ENCODE results near the gene DESI2.

The DESI2 gene

DNA sequence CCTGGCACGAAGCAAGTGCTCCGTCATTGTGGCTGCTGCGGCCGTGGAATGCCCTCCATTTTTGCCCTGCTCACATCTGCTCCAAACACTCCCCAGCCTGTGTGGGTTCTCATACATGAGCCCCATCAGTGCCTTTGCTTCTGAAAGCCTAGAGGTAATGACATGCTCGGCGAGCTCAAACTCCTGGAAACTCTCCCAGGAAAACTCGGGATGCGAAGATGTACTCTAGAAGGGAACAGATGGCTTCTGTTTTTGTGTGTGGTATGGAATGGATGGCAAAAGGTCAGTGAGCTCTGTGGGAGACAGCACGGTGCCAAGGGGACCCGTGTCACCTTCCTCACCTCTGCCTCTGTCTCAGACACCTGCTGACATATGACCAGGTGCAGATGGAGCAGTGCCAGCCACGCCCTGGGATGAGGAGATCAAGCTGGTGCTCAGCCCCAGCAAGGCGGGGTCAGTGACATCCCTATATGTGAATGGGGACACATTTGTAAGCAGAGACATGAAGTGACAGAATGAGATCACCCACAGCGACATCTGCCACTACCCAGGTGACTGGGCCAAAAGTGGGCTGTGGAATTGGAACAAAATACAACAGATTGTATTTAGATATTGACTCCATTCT lies 98.5 kb downstream of the DESI2 start (continued):
- TF ChIP-seq, protein P1, sequence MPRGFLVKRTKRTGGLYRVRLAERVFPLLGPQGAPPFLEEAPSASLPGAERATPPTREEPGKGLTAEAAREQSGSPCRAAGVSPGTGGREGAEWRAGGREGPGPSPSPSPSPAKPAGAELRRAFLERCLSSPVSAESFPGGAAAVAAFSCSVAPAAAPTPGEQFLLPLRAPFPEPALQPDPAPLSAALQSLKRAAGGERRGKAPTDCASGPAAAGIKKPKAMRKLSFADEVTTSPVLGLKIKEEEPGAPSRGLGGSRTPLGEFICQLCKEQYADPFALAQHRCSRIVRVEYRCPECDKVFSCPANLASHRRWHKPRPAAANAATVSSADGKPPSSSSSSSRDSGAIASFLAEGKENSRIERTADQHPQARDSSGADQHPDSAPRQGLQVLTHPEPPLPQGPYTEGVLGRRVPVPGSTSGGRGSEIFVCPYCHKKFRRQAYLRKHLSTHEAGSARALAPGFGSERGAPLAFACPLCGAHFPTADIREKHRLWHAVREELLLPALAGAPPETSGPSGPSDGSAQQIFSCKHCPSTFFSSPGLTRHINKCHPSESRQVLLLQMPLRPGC (tag by site-specific recombination; IDR thresholded peaks at IDR 0.05): no peak
- TF ChIP-seq, protein P2, sequence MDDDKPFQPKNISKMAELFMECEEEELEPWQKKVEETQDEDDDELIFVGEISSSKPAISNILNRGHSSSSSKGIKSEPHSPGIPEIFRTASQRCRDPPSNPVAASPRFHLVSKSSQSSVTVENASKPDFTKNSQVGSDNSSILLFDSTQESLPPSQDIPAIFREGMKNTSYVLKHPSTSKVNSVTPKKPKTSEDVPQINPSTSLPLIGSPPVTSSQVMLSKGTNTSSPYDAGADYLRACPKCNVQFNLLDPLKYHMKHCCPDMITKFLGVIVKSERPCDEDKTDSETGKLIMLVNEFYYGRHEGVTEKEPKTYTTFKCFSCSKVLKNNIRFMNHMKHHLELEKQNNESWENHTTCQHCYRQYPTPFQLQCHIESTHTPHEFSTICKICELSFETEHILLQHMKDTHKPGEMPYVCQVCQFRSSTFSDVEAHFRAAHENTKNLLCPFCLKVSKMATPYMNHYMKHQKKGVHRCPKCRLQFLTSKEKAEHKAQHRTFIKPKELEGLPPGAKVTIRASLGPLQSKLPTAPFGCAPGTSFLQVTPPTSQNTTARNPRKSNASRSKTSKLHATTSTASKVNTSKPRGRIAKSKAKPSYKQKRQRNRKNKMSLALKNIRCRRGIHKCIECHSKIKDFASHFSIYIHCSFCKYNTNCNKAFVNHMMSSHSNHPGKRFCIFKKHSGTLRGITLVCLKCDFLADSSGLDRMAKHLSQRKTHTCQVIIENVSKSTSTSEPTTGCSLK (tag by site-specific recombination; IDR thresholded peaks at IDR 0.05): no peak
- no peak for TF ChIP-seq ZNF624 (tag by site-specific recombination; IDR thresholded peaks at IDR 0.05)
- no peak for TF ChIP-seq ZNF777 (tag by site-specific recombination; IDR thresholded peaks at IDR 0.05; ENCODE audit: borderline replicate concordance)
- TF ChIP-seq ZNF302 (tag by site-specific recombination; IDR thresholded peaks at IDR 0.05; ENCODE audit: low read depth): no peak
- TF ChIP-seq ZNF585B (tag by site-specific recombination; IDR thresholded peaks at IDR 0.05): no peak
- TF ChIP-seq, protein P3, sequence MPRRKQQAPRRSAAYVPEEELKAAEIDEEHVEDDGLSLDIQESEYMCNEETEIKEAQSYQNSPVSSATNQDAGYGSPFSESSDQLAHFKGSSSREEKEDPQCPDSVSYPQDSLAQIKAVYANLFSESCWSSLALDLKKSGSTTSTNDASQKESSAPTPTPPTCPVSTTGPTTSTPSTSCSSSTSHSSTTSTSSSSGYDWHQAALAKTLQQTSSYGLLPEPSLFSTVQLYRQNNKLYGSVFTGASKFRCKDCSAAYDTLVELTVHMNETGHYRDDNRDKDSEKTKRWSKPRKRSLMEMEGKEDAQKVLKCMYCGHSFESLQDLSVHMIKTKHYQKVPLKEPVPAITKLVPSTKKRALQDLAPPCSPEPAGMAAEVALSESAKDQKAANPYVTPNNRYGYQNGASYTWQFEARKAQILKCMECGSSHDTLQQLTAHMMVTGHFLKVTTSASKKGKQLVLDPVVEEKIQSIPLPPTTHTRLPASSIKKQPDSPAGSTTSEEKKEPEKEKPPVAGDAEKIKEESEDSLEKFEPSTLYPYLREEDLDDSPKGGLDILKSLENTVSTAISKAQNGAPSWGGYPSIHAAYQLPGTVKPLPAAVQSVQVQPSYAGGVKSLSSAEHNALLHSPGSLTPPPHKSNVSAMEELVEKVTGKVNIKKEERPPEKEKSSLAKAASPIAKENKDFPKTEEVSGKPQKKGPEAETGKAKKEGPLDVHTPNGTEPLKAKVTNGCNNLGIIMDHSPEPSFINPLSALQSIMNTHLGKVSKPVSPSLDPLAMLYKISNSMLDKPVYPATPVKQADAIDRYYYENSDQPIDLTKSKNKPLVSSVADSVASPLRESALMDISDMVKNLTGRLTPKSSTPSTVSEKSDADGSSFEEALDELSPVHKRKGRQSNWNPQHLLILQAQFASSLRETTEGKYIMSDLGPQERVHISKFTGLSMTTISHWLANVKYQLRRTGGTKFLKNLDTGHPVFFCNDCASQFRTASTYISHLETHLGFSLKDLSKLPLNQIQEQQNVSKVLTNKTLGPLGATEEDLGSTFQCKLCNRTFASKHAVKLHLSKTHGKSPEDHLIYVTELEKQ (tag by site-specific recombination; IDR thresholded peaks at IDR 0.05; ENCODE audit: borderline replicate concordance): no peak

DNA sequence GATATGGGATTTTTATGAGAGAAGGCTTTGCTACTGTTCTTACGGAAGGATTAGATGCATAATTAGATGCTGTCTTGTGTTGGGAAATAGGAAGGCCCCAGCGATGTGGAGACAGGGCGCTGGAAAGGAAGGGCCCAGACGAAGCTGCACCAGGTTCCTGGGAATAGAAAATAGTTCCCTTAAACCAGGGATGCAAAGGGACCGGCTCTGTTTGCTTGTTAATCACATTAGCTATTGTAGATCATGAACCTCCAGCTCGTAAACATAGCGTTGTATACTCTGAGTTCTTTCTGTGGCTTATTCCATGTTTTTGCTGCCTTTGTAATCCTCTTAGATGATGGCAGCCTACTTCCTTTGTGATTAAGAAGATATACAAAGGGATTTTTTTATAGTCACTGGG lies 102.7 kb downstream of the DESI2 start:
- CTCF ChIA-PET: interaction anchor here (0.6 to 1.1 kb wide), 3 partner anchors 16 to 152 kb away, joined by 4 to 5 read pairs (median 4); no protein-coding TSS in a partner anchor
- TF ChIP-seq, protein P4, sequence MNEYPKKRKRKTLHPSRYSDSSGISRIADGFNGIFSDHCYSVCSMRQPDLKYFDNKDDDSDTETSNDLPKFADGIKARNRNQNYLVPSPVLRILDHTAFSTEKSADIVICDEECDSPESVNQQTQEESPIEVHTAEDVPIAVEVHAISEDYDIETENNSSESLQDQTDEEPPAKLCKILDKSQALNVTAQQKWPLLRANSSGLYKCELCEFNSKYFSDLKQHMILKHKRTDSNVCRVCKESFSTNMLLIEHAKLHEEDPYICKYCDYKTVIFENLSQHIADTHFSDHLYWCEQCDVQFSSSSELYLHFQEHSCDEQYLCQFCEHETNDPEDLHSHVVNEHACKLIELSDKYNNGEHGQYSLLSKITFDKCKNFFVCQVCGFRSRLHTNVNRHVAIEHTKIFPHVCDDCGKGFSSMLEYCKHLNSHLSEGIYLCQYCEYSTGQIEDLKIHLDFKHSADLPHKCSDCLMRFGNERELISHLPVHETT (tag by site-specific recombination; IDR thresholded peaks at IDR 0.05): no peak
- TF ChIP-seq HOXC10 (CRISPR knock-in tag; IDR thresholded peaks at IDR 0.05): no peak
- no peak for TF ChIP-seq ZNF776 (tag by site-specific recombination; IDR thresholded peaks at IDR 0.05; ENCODE audit: borderline replicate concordance)
- TF ChIP-seq ZNF24 (tag by site-specific recombination; IDR thresholded peaks at IDR 0.05): no peak
- no peak for TF ChIP-seq ZNF157 (tag by site-specific recombination; IDR thresholded peaks at IDR 0.05)
- TF ChIP-seq, protein P2 (tag by site-specific recombination; IDR thresholded peaks at IDR 0.05): no peak
- TF ChIP-seq, protein P5, sequence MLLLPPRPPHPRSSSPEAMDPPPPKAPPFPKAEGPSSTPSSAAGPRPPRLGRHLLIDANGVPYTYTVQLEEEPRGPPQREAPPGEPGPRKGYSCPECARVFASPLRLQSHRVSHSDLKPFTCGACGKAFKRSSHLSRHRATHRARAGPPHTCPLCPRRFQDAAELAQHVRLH (tag by site-specific recombination; IDR thresholded peaks at IDR 0.05): no peak
- no peak for TF ChIP-seq KLF10 (tag by site-specific recombination; IDR thresholded peaks at IDR 0.05)
- TF ChIP-seq, protein P6, sequence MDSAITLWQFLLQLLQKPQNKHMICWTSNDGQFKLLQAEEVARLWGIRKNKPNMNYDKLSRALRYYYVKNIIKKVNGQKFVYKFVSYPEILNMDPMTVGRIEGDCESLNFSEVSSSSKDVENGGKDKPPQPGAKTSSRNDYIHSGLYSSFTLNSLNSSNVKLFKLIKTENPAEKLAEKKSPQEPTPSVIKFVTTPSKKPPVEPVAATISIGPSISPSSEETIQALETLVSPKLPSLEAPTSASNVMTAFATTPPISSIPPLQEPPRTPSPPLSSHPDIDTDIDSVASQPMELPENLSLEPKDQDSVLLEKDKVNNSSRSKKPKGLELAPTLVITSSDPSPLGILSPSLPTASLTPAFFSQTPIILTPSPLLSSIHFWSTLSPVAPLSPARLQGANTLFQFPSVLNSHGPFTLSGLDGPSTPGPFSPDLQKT (IDR thresholded peaks at IDR 0.05; ENCODE audit: borderline replicate concordance, low read depth, low read length): no peak
- TF ChIP-seq ZNF610 (tag by site-specific recombination; IDR thresholded peaks at IDR 0.05; ENCODE audit: borderline replicate concordance): no peak
- TF ChIP-seq ZBTB20 (tag by site-specific recombination; IDR thresholded peaks at IDR 0.05): no peak
- TF ChIP-seq ZNF341 (tag by site-specific recombination; IDR thresholded peaks at IDR 0.05; ENCODE audit: low read depth): no peak
- TF ChIP-seq ZNF133 (tag by site-specific recombination; IDR thresholded peaks at IDR 0.05): no peak
- TF ChIP-seq ZNF521 (tag by site-specific recombination; IDR thresholded peaks at IDR 0.05): no peak
- no peak for TF ChIP-seq KLF16 (tag by site-specific recombination; IDR thresholded peaks at IDR 0.05)
- Histone ChIP-seq H3K4me1 (ENCODE audit: control insufficient read depth, insufficient read depth, low read length) (peaks cover 15% of the 10 kb centered on the region), H3K4me3 (ENCODE audit: low read depth, low read length) (no peak overlapping the region), H3K27ac (ENCODE audit: extremely low read depth, low read depth, low read length) (no peak overlapping the region), H3K36me3 (ENCODE audit: control insufficient read depth in 2 of 2, insufficient read depth in 1 of 2, low read length in 2 of 2) (no peaks in the 10 kb centered on the region), H3K9me3 (ENCODE audit: control insufficient read depth, insufficient read depth, low read depth, low read length) (no peaks in the 10 kb centered on the region)
- POLR2A ChIA-PET: no interaction called here

All from HEK293 (cell line).